Esophagus (tissue), 2 donors: Measurements from ENCODE around the gene ITIH2. TPM values are rescaled to one million over a fixed set of nuclear protein-coding genes. Genes with fewer than 3 reads are reported as not detected.

Source experiments
- H3K27ac ChIP-seq, 2 donors: one replicate each; pipeline ENCODE4 v1.5.1; 2013; ENCODE audit warnings: low read depth in 2 of 2, mild to moderate bottlenecking in 2 of 2, inconsistent platforms in 1 of 2, low read length in 1 of 2, moderate library complexity in 1 of 2
- H3K27me3 ChIP-seq, 2 donors: one replicate each; pipeline ENCODE4 v1.6.1; 2013; ENCODE audit warnings: low read length in 2 of 2, control low read depth in 1 of 2, mild to moderate bottlenecking in 1 of 2; ENCODE audit not compliant: insufficient read depth in 2 of 2, control insufficient read depth in 1 of 2
- H3K36me3 ChIP-seq, 2 donors: one replicate each; pipeline ENCODE4 v1.6.1; 2013; ENCODE audit warnings: low read length in 1 of 2; ENCODE audit not compliant: control insufficient read depth in 2 of 2, insufficient read depth in 2 of 2
- H3K4me1 ChIP-seq, 2 donors: one replicate each; pipeline ENCODE4 v1.6.1; 2013; ENCODE audit warnings: low read length in 1 of 2; ENCODE audit not compliant: control insufficient read depth in 2 of 2, insufficient read depth in 2 of 2
- H3K4me3 ChIP-seq, 2 donors: one replicate each; pipeline ENCODE4 v1.5.1; 2013; ENCODE audit warnings: low read length in 2 of 2, mild to moderate bottlenecking in 2 of 2, low read depth in 1 of 2, moderate library complexity in 1 of 2
- H3K9me3 ChIP-seq, 2 donors: one replicate each; pipeline ENCODE4 v1.6.1; 2013; ENCODE audit warnings: mild to moderate bottlenecking in 2 of 2, low read depth in 1 of 2, low read length in 1 of 2, moderate library complexity in 1 of 2; ENCODE audit not compliant: control insufficient read depth in 2 of 2, insufficient read depth in 1 of 2
- WGBS, 2 donors: extraction: QIAGEN DNeasy Blood & Tissue Kit; methylation state at CpG; one replicate each; pipeline ENCODE4 v1.1.7; 2013; 5-methylcytosine and 5-hydroxymethylcytosine counted together
- polyA plus RNA-seq, 2 donors: library from polyadenylated mRNA; stranded (reverse); fragments of 200-250 nt; gene quantifications; one replicate each; pipeline ENCODE4 v1.2.3, GENCODE V29; 2013
- donor health status: healthy with polysubstance abuse.
- donor health status: Bipolar disorder and iron deficiency.

ITIH2 gene
- polyA plus RNA-seq, 2 donors: not detected

DNA sequence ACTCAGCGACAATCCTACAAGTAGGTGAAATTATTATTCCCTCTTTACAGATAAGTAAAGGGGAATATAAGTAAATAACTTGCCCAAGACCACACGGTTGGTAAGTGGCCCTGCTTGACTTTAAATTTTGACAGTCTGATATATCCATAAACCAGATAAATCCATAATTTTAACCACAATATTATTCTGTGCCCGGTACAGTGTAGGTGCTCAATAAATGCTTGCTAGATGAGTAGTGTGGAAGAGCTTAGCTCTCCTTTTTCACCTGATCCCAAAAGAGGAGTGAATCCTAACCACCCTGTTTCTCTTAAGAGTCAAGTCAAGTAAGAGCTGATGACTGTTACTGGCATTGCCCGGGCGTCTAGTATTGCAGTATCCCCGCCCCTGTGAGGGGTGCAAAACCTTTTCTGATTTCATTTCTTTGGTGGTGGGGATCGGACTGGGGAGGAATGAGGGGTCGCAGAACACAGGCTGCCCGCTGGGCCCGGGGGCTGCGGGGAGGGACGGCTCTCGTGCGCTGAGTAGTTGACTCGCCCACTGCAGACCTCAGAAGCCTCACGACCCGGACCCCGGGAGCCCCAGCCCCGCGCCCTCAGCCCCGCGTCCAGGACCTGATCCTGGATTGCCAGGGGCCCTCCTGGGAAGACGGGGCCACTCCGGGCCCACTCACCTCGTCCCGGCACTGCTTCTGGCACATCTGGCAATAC is 84.2 kb downstream of the ITIH2 start:
- no peaks in the 10 kb centered on the region for H3K9me3 ChIP-seq
- H3K4me3 ChIP-seq: peak overlapping the region; percentile 91 to 100
- peak overlapping the region; percentile 54 to 83 for H3K27ac ChIP-seq
- no peaks in the 10 kb centered on the region for H3K36me3 ChIP-seq
- H3K4me1 ChIP-seq: peaks cover 2% of the 10 kb centered on the region in 2 donors
- 2 to 3% methylated on average over 23 to 26 of the region's 26 CpGs for WGBS, 2 donors
- H3K27me3 ChIP-seq: no peaks in the 10 kb centered on the region

DNA sequence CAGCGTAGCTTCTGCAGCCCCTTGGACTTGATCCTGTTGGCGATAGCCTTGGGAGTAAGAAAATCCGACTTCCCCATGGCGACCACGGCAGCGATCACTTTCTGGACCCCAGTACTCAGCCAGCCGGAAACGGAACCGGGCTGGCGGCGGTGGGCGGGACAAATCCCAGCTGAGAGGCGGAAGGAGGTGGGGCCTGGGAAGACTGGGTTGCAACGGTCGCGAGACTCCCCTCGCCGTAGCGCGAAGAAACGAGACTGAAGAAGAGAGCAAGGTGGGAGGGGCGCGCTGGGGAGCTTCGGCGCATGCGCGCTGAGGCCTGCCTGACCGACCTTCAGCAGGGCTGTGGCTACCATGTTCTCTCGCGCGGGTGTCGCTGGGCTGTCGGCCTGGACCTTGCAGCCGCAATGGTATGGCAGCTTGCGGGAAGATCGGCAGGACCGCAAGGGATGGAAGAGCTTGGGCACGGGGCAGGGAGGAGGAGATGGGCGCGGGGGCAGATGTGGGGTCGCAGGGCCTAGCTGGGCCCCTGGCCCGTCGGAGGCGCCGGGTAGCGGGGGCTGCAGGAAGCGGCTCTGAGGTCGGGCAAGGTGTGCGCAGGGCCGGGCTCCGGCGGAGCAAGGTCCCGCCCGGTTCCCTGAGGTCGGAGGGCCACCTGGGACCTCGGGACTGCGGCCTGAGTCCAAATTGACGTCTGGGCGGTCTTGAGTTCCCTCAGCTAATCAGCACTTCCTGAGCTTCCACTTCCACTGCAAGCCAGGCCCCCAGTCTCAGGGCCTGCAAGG is 84.9 kb downstream of the ITIH2 start, which contains the start of the genes ATP5F1C and KIN:
ATP5F1C (plus strand) TSS at position 321 of the 782 bp plus-strand sequence; CDS start at position 352, 31 bp downstream.
KIN (minus strand) TSS at position 137 of the 782 bp plus-strand sequence; CDS start at position 77, 60 bp downstream.
- Histone ChIP-seq H3K4me1 (peaks cover 2% of the 10 kb centered on the region in 2 donors), H3K27me3 (no peaks in the 10 kb centered on the region), H3K4me3 (peak within 1 kb of the TSS; percentile 91 to 100), H3K9me3 (no peaks in the 10 kb centered on the region), H3K27ac (peak within 1 kb of the TSS; percentile 66 to 85), H3K36me3 (no peaks in the 10 kb centered on the region)
- WGBS, 2 donors: 1% methylated on average over 51 to 59 of the region's 59 CpGs

DNA sequence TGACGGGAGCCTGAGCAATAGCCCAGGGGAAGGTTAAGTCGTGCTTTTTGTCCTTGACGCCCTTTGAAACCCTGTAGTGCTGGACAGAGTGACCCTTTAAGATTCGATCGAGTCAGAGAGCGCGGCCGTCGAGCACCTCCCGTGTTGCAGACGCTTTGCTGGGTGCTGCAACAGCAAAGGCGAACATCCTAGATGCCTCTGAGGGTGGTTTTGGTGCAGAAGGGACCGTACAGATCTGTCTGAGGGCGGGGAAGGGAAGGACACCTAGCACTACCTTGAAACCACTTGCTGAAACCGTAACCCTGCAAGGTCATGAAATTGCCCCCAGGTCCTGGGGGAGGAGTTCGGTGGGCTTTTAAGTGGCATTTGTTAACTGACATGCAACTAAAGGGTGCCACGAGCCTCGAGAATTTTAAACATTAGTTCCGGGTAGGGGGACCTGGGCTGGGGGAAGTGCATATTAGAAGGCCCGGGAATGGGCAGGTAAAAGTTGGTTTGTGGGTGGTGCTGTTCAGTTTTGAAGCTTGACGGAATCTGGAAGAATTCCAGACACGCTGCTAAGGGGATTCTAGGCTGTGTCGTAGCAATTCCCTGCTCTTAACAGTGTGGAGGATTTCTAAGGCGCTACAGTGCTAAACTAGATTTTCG is 85.6 kb downstream of the ITIH2 start:
- Histone ChIP-seq H3K27me3 (no peaks in the 10 kb centered on the region), H3K9me3 (no peaks in the 10 kb centered on the region), H3K4me1 (peaks cover 2% of the 10 kb centered on the region in 2 donors), H3K36me3 (no peaks in the 10 kb centered on the region), H3K4me3 (peak overlapping the region; percentile 91 to 100), H3K27ac (peak overlapping the region; percentile 66 to 85)
- 2% methylated on average over 25 of the region's 25 CpGs for WGBS, 2 donors

DNA sequence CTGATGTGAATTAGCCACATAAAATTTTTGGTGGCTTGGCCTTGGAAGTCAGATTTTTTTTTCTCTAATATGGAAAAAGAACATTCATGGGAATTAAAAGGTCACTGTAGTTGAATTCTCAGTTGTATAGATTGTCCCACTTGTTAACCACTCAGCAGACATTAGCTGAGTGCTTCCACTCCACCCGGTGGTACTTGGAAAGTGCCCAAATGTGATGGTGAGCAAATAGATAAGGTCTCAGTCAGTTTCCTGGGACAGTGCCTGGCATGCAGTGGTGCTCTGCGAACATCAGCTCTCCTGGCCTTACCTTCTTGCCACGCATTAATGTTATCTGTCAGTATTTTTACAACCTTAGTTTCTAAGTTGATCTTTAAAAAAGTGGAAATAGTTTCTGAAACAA is 86.3 kb downstream of the ITIH2 start:
- 28 to 35% methylated on average over 3 of the region's 3 CpGs for WGBS, 2 donors
- Histone ChIP-seq H3K9me3 (no peaks in the 10 kb centered on the region), H3K27me3 (no peaks in the 10 kb centered on the region), H3K4me3 (peak overlapping the region in 1 of 2 donors; percentile 100), H3K27ac (no peak overlapping the region), H3K36me3 (no peaks in the 10 kb centered on the region), H3K4me1 (peaks cover 2% of the 10 kb centered on the region in 2 donors)

DNA sequence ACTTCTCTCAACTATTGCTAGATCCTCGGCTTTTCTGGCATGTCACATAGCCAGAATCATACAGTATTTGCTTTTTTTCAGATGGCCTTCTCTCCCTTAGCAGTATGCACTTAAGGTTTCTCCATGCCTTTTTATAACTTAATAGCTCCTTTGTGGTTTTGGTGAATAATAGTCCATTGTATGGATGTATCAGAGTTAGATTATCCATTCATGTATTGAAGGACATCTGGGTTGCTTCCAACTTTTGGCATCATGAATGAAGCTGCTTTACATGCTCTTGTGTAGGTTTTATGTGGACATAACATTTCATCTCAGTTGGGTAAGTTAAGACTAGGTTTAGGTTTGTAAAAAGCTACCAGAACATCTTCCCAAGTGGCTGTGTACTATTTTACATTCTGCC is 89.4 kb downstream of the ITIH2 start:
- Histone ChIP-seq H3K4me3 (no peak overlapping the region), H3K27ac (no peak overlapping the region), H3K9me3 (no peaks in the 10 kb centered on the region), H3K4me1 (peaks cover 2% of the 10 kb centered on the region in 2 donors), H3K27me3 (no peaks in the 10 kb centered on the region), H3K36me3 (peaks cover 0 to 2% of the 10 kb centered on the region in 2 donors)
- WGBS, 2 donors: 56 to 75% methylated on average over 1 of the region's 1 CpG

DNA sequence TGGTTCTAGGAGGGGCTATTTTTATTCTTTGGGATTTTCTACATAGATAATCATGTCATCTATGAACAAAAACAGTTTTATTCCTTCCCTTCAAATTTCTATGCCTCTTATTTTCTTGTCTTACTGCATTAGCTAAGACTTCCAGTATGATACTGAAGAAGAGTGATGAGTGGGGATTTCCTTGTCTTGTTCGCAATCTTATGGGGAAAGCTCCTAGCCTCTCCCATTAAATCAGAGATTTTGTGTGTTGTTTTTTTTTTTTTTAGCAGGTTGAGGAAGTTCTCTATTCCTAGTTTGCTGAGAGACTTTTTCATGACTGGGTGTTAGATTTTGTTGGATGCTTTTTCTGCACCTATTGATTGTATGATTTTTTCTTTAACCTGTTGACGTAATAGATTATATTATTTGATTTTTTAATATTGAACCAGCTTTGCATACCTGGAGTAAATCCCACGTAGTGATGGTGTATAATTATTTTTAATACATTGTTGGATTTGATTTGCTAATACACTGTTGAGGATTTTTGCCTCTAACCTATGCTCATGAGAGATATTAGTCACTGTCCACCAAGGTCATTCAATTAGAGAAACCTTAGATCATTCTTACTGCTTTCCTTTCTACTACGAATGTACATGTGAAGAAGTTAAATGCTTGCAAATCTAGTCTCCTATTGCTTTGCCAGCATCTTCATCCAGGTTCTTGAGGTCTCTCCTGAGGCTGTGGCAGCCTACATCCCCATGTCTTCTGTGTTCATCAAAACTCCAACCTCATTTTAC is 91.3 kb downstream of the ITIH2 start:
- Histone ChIP-seq H3K36me3 (peaks cover 2 to 3% of the 10 kb centered on the region in 2 donors), H3K9me3 (no peaks in the 10 kb centered on the region), H3K4me3 (no peak overlapping the region), H3K27ac (no peak overlapping the region), H3K4me1 (peaks cover under 1% of the 10 kb centered on the region in 2 donors), H3K27me3 (no peaks in the 10 kb centered on the region)
- WGBS, 2 donors: 73 to 88% methylated on average over 4 of the region's 4 CpGs

DNA sequence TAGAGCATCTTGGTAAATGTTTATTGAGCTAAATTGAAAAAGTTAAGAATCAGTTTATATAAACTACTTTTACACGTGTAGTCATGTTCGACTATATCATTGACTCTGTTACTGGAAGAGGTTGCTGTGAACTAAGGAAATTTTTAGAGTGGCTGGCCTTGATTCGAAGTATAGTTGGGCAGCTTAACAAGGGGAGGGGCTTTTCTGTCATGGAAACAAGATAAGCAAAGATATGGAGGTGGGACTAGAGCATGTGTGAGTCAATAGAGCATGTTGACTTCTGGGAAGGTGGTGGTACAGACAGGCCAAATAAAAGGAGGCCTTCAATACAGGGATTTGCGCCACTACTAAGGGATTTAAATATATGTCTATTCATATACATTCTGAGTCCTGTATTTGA is 92.5 kb downstream of the ITIH2 start:
- Histone ChIP-seq H3K4me3 (no peak overlapping the region), H3K9me3 (no peaks in the 10 kb centered on the region), H3K36me3 (peaks cover 2 to 5% of the 10 kb centered on the region in 2 donors), H3K4me1 (no peaks in the 10 kb centered on the region), H3K27me3 (no peaks in the 10 kb centered on the region), H3K27ac (no peak overlapping the region)
- WGBS, 2 donors: 56 to 71% methylated on average over 4 of the region's 4 CpGs

DNA sequence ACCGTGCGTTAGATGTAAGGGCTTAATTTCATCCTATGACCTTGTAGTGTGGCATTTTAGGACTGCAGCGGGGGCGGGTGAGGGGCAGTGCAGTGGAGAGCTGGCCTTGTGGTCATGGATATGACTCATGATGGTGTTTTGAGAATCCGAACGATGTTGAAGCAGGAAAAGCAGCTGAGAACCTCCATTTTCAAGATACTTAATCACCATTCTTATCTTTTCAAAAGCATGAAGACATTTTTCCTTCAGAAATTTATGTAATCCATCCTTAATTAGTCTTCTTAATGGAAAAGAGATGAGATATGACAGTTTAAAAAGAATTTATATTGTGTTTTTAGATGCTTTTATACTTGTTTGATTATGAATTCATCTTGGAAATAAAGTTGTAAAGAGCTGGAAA is 94.5 kb downstream of the ITIH2 start:
- H3K27ac ChIP-seq: no peak overlapping the region
- 65 to 71% methylated on average over 6 of the region's 6 CpGs for WGBS, 2 donors
- no peaks in the 10 kb centered on the region for H3K4me1 ChIP-seq
- no peaks in the 10 kb centered on the region for H3K27me3 ChIP-seq
- no peak overlapping the region for H3K4me3 ChIP-seq
- peaks cover 8% of the 10 kb centered on the region in 2 donors for H3K36me3 ChIP-seq
- no peaks in the 10 kb centered on the region for H3K9me3 ChIP-seq
